ENCODE measurements around the gene VAV2. TPM values are rescaled to one million over a fixed set of nuclear protein-coding genes. Genes with fewer than 3 reads are reported as not detected.

Gene VAV2
- polyA plus RNA-seq, 2 of the 4 experiments (the other 2 are of a cell fraction) = 9.8 to 21.4 TPM

- FAIRE-seq = no peak
- TF ChIP-seq, protein P1, sequence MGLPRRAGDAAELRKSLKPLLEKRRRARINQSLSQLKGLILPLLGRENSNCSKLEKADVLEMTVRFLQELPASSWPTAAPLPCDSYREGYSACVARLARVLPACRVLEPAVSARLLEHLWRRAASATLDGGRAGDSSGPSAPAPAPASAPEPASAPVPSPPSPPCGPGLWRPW (IDR thresholded peaks at IDR 0.05) = no peak
- TF ChIP-seq, protein P2, sequence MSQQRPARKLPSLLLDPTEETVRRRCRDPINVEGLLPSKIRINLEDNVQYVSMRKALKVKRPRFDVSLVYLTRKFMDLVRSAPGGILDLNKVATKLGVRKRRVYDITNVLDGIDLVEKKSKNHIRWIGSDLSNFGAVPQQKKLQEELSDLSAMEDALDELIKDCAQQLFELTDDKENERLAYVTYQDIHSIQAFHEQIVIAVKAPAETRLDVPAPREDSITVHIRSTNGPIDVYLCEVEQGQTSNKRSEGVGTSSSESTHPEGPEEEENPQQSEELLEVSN (IDR thresholded peaks at IDR 0.05; ENCODE audit: borderline replicate concordance, low read depth) = no peak
- TF ChIP-seq FOXS1 (CRISPR knock-in tag; IDR thresholded peaks at IDR 0.05) = no peak
- TF ChIP-seq MAFK (IDR thresholded peaks at IDR 0.05; ENCODE audit: partially characterized antibody) = no peak
- TF ChIP-seq PHF8 (IDR thresholded peaks at IDR 0.05; ENCODE audit: borderline replicate concordance, low read depth) = no peak
- TF ChIP-seq HEYL (CRISPR knock-in tag; IDR thresholded peaks at IDR 0.05) = no peak
- no peak for TF ChIP-seq NFE2L2 (conservative IDR thresholded peaks at IDR 0.05; ENCODE audit: low read length)
- no peak for TF ChIP-seq EP300 (IDR thresholded peaks at IDR 0.05)
- no peak for TF ChIP-seq CTCF (IDR thresholded peaks at IDR 0.05)
- no peak for TF ChIP-seq EHF (CRISPR knock-in tag; IDR thresholded peaks at IDR 0.05)
- TF ChIP-seq ZNF302 (CRISPR knock-in tag; IDR thresholded peaks at IDR 0.05) = no peak
- TF ChIP-seq RARB (CRISPR knock-in tag; IDR thresholded peaks at IDR 0.05) = no peak
- no peak for TF ChIP-seq CHD2 (IDR thresholded peaks at IDR 0.05; ENCODE audit: low read length, partially characterized antibody)
- no peak for ATAC-seq
- Histone ChIP-seq H3K27ac (no peak overlapping the region), H3K9me3 (no peaks in the 10 kb centered on the region), H3K4me1 (peaks cover 7% of the 10 kb centered on the region; the same call in 2 of the 3 replicates), H3K4me2 (no peak overlapping the region), H3K4me3 (no peak overlapping the region)
- ChIA-PET CTCF (interaction anchor here (1.4 to 5.0 kb wide), 3 partner anchors 11 to 181 kb away, joined by 3 to 21 read pairs (median 4); no protein-coding TSS in a partner anchor), POLR2A (no interaction called here)
- no peak for DNase-seq (ENCODE audit: low read depth in 1 of 2, low spot score in 1 of 2)
- 94% methylated on average over 22 of the region's 29 CpGs for WGBS (ENCODE audit: missing lambda C conversion rate)
Measured at GRCh38 chr9:133813749-133814585, 178.2 kb downstream of the VAV2 start.

GRCh38 chr9:133812941-133813748, 179.0 kb downstream of the VAV2 start:
- WGBS (ENCODE audit: missing lambda C conversion rate) = 88% methylated on average over 13 of the region's 26 CpGs
- POLR2A ChIA-PET = no interaction called here
- DNase-seq (ENCODE audit: low read depth in 1 of 2, low spot score in 1 of 2) = no peak
- Histone ChIP-seq H3K27ac (no peak overlapping the region), H3K9me3 (no peaks in the 10 kb centered on the region), H3K4me1 (no peaks in the 10 kb centered on the region), H3K4me2 (no peak overlapping the region), H3K4me3 (no peak overlapping the region)
- ATAC-seq = no peak
- CTCF ChIA-PET = interaction anchor here (1.0 to 5.0 kb wide), 5 partner anchors 20 to 182 kb away, joined by 3 to 21 read pairs (median 4); no protein-coding TSS in a partner anchor
- TF ChIP-seq NR3C1 (IDR thresholded peaks at IDR 0.05) (no peak), CHD2 (IDR thresholded peaks at IDR 0.05; ENCODE audit: low read length, partially characterized antibody) (no peak), FOSB (CRISPR knock-in tag; IDR thresholded peaks at IDR 0.05) (no peak), ZC3H11A (IDR thresholded peaks at IDR 0.05) (no peak), BCL3 (IDR thresholded peaks at IDR 0.05) (no peak), CHD4 (IDR thresholded peaks at IDR 0.05; ENCODE audit: borderline replicate concordance) (no peak), JUN (IDR thresholded peaks at IDR 0.05) (no peak), SREBF2 (IDR thresholded peaks at IDR 0.05) (no peak), GATA3 (IDR thresholded peaks at IDR 0.05; ENCODE audit: borderline replicate concordance) (no peak), NPAS2 (CRISPR knock-in tag; IDR thresholded peaks at IDR 0.05; ENCODE audit: borderline replicate concordance) (no peak), KDM1A (IDR thresholded peaks at IDR 0.05; ENCODE audit: low read depth) (no peak), FOXS1 (CRISPR knock-in tag; IDR thresholded peaks at IDR 0.05) (no peak), HOXB5 (CRISPR knock-in tag; IDR thresholded peaks at IDR 0.05) (no peak), SMC3 (IDR thresholded peaks at IDR 0.05) (no peak), HDAC2 (IDR thresholded peaks at IDR 0.05) (no peak)
- TF ChIP-seq, protein P3, sequence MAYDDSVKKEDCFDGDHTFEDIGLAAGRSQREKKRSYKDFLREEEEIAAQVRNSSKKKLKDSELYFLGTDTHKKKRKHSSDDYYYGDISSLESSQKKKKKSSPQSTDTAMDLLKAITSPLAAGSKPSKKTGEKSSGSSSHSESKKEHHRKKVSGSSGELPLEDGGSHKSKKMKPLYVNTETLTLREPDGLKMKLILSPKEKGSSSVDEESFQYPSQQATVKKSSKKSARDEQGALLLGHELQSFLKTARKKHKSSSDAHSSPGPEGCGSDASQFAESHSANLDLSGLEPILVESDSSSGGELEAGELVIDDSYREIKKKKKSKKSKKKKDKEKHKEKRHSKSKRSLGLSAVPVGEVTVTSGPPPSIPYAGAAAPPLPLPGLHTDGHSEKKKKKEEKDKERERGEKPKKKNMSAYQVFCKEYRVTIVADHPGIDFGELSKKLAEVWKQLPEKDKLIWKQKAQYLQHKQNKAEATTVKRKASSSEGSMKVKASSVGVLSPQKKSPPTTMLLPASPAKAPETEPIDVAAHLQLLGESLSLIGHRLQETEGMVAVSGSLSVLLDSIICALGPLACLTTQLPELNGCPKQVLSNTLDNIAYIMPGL (CRISPR knock-in tag; IDR thresholded peaks at IDR 0.05; ENCODE audit: borderline replicate concordance) = no peak
- no peak for FAIRE-seq

Measured in A549 (cell line).